ENCODE measurements around the gene KRT33A. TPM values are rescaled to one million over a fixed set of nuclear protein-coding genes. Genes with fewer than 3 reads are reported as not detected.
A peak's percentile ranks its signal among the peaks of the same experiment; 100 is the strongest.

Gene KRT33A
- total RNA-seq, 1 donor from 2014 or later = not detected

GRCh38 chr17:41333836-41334235, 16.8 kb downstream of the KRT33A start:
- no peaks in the 10 kb centered on the region for H3K27me3 Mint-ChIP-seq
- no peaks in the 10 kb centered on the region for H3K9me3 Mint-ChIP-seq (ENCODE audit: low read depth)
- no peak for DNase-seq (ENCODE audit: low spot score, unreplicated experiment)
- no peak overlapping the region for H3K4me3 Mint-ChIP-seq (ENCODE audit: low read depth)
- no peaks in the 10 kb centered on the region for H3K36me3 Mint-ChIP-seq (ENCODE audit: insufficient read depth)
- TF ChIP-seq, protein P1, sequence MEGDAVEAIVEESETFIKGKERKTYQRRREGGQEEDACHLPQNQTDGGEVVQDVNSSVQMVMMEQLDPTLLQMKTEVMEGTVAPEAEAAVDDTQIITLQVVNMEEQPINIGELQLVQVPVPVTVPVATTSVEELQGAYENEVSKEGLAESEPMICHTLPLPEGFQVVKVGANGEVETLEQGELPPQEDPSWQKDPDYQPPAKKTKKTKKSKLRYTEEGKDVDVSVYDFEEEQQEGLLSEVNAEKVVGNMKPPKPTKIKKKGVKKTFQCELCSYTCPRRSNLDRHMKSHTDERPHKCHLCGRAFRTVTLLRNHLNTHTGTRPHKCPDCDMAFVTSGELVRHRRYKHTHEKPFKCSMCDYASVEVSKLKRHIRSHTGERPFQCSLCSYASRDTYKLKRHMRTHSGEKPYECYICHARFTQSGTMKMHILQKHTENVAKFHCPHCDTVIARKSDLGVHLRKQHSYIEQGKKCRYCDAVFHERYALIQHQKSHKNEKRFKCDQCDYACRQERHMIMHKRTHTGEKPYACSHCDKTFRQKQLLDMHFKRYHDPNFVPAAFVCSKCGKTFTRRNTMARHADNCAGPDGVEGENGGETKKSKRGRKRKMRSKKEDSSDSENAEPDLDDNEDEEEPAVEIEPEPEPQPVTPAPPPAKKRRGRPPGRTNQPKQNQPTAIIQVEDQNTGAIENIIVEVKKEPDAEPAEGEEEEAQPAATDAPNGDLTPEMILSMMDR (IDR thresholded peaks at IDR 0.05; ENCODE audit: unreplicated experiment) = no peak
- no peak overlapping the region for H3K27ac Mint-ChIP-seq
- H3K4me1 Mint-ChIP-seq (ENCODE audit: low read depth) = no peaks in the 10 kb centered on the region

GRCh38 chr17:41333098-41333497, 17.5 kb downstream of the KRT33A start:
- Mint-ChIP-seq H3K27ac (no peak overlapping the region), H3K27me3 (no peaks in the 10 kb centered on the region), H3K36me3 (ENCODE audit: insufficient read depth) (no peaks in the 10 kb centered on the region), H3K4me1 (ENCODE audit: low read depth) (no peaks in the 10 kb centered on the region), H3K4me3 (ENCODE audit: low read depth) (no peak overlapping the region), H3K9me3 (ENCODE audit: low read depth) (no peaks in the 10 kb centered on the region)
- DNase-seq (ENCODE audit: low spot score, unreplicated experiment) = no peak
- TF ChIP-seq, protein P1 (IDR thresholded peaks at IDR 0.05; ENCODE audit: unreplicated experiment) = no peak

DNA sequence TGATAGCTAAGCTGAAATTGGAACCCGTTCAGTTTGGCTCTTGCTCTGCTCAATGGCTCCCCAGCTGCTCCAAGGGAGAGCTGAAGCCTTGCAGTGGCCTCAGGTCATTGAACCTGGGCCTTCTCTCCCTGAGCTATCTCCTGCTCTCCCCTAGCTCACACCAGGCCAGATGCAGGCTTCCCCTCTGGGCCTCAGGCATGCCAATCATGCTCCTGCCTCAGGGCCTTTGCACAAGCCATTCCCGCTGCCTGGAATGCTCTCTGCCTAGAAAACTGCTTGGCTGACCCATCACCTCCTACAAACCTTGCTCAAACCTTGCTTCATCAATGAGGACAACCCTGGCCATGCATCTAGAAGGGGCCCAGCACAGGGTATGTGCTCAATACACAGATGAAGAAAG, 18.4 kb downstream of the KRT33A start:
- TF ChIP-seq, protein P1 (IDR thresholded peaks at IDR 0.05; ENCODE audit: unreplicated experiment) = no peak
- H3K36me3 Mint-ChIP-seq (ENCODE audit: insufficient read depth) = no peaks in the 10 kb centered on the region
- H3K9me3 Mint-ChIP-seq (ENCODE audit: low read depth) = no peaks in the 10 kb centered on the region
- no peak overlapping the region for H3K4me3 Mint-ChIP-seq (ENCODE audit: low read depth)
- no peak overlapping the region for H3K27ac Mint-ChIP-seq
- no peaks in the 10 kb centered on the region for H3K4me1 Mint-ChIP-seq (ENCODE audit: low read depth)
- no peaks in the 10 kb centered on the region for H3K27me3 Mint-ChIP-seq
- no peak for DNase-seq (ENCODE audit: low spot score, unreplicated experiment)

- Mint-ChIP-seq H3K9me3 (ENCODE audit: low read depth) (no peaks in the 10 kb centered on the region), H3K27ac (no peak overlapping the region), H3K4me1 (ENCODE audit: low read depth) (no peaks in the 10 kb centered on the region), H3K4me3 (ENCODE audit: low read depth) (no peak overlapping the region), H3K36me3 (ENCODE audit: insufficient read depth) (no peaks in the 10 kb centered on the region), H3K27me3 (no peaks in the 10 kb centered on the region)
- DNase-seq (ENCODE audit: low spot score, unreplicated experiment) = no peak
- TF ChIP-seq, protein P1 (IDR thresholded peaks at IDR 0.05; ENCODE audit: unreplicated experiment) = no peak
Observed at GRCh38 chr17:41331606-41332005, 19.0 kb downstream of the KRT33A start.

- no peaks in the 10 kb centered on the region for H3K9me3 Mint-ChIP-seq (ENCODE audit: low read depth)
- H3K4me3 Mint-ChIP-seq (ENCODE audit: low read depth) = no peak overlapping the region
- TF ChIP-seq, protein P1 (IDR thresholded peaks at IDR 0.05; ENCODE audit: unreplicated experiment) = peak; percentile 77
Observed at GRCh38 chr17:41329279-41329948, 21.2 kb downstream of the KRT33A start.

More at GRCh38 chr17:41329279-41329948, 21.2 kb downstream of the KRT33A start:
- Mint-ChIP-seq H3K27me3 (no peaks in the 10 kb centered on the region), H3K36me3 (ENCODE audit: insufficient read depth) (no peaks in the 10 kb centered on the region), H3K27ac (no peak overlapping the region), H3K4me1 (ENCODE audit: low read depth) (no peaks in the 10 kb centered on the region)
- peak; percentile 43 for DNase-seq (ENCODE audit: low spot score, unreplicated experiment)
